ENCODE data around the gene DCAF15.

DCAF15 gene

DNA sequence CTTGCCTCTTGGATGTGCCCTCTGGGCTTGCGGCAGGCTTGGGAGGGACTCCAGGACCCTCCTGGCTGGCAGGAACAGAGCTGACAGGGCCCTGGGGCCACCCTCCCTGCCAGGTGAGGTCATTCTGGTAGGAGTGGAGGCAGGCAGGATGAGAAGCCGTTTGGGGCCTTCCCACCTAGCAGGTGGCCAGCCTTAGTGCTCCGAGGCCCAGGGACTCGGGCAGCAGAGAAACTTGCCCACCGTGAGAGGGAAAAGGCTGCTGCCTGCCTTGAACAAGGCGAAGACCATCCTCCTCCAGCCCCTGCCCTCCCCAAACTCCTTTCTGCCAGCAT is 45.3 kb downstream of the DCAF15 start:
- Histone ChIP-seq H3K4me3 (no peak overlapping the region), H3K9me3 (peaks cover 12% of the 10 kb centered on the region), H3K27ac (peak overlapping the region; percentile 26; the same call in 1 of the 2 replicates), H4K20me1 (no peaks in the 10 kb centered on the region), H3K4me1 (peaks cover 47% of the 10 kb centered on the region), H3K9ac (0 out of 2 replicates have a peak overlapping the region, but pooled peaks have one; percentile 15), H3K27me3 (no peaks in the 10 kb centered on the region), H3K36me3 (peaks cover 50% of the 10 kb centered on the region), H3K4me2 (no peak overlapping the region)
- no peak for TF ChIP-seq Cebpa-rat (IDR thresholded peaks at IDR 0.05)

DNA sequence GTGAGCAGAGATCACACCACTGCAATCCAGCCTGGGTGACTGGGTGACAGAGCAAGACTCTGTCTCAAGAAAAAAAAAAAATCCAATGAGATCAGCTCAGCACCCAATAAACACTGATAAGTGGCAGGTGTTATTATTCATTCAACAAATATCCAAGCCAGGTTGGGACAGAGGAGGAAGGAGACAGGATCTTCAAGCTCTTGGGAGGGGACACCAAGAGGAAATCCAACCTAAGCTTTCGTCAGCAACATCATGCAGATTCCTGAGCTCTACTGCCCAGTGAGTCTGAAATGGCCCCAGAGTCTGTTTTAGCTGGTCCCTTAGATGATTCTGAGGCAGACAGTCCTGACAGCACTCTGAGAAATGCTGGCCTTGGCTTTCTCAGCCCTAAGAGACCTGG is 46.1 kb downstream of the DCAF15 start:
- H3K9ac ChIP-seq: no peak overlapping the region
- no peak overlapping the region for H3K4me2 ChIP-seq
- peaks cover 41% of the 10 kb centered on the region for H3K36me3 ChIP-seq
- peaks cover 12% of the 10 kb centered on the region for H3K9me3 ChIP-seq
- no peaks in the 10 kb centered on the region for H3K27me3 ChIP-seq
- no peak overlapping the region for H3K4me3 ChIP-seq
- TF ChIP-seq Cebpa-rat (IDR thresholded peaks at IDR 0.05): no peak
- no peaks in the 10 kb centered on the region for H4K20me1 ChIP-seq
- H3K27ac ChIP-seq: no peak overlapping the region
- H3K4me1 ChIP-seq: peaks cover 55% of the 10 kb centered on the region

DNA sequence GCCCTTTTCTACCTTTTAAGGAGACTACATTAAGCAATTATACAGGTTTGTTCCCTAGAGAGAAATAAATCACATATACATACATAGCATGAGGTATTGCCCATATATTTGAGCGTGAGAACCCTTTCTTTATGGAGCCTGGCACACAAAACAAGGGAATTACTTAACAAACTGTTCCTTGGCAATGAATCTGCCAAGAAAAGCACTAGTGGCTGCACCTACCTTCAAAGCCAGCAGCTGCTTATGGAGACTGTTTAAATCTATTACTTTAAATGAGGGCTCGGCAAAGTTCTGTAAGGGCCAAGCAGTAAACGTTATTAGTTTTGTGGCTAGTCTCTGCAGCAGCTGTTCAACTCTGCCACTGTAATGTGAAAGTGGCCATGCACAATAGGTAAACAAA is 46.8 kb downstream of the DCAF15 start:
- no peak overlapping the region for H3K27ac ChIP-seq
- H3K4me3 ChIP-seq: no peak overlapping the region
- no peak for TF ChIP-seq Cebpa-rat (IDR thresholded peaks at IDR 0.05)
- H3K27me3 ChIP-seq: no peaks in the 10 kb centered on the region
- H3K9ac ChIP-seq: no peak overlapping the region
- H3K36me3 ChIP-seq: peaks cover 41% of the 10 kb centered on the region
- H3K9me3 ChIP-seq: peaks cover 12% of the 10 kb centered on the region
- H3K4me1 ChIP-seq: peaks cover 58% of the 10 kb centered on the region
- H4K20me1 ChIP-seq: no peaks in the 10 kb centered on the region
- no peak overlapping the region for H3K4me2 ChIP-seq

DNA sequence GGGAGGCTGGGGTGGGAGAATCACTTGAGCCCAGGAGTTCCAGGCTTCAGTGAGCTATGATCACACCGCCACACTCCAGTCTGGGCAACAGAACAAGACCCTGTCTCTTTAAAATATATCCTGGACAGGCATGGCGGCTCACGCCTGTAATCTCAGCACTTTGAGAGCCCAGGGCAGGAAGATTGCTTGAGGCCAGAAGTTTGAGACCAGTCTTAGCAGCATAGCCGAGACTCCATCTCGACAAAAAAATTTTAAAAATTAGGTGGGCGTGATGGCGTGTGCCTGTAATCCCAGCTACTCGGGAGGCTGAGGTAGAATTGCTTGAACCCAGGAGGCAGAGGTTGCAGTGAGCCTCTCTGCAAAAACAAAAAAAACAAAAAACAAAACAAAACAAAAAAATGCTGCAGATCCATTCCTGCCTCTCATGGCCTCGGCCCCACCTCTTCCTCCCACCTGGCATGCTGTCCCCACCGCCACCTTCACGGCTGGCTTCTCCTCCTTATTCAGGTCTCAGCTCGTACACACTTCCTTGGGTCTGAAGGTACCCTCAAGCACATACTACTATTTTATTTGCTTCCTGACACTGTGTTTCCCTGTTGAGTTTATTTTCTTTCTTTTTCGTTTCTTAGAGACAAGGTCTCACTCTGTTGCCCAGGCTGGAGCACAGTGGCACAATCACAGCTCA is 48.5 kb downstream of the DCAF15 start:
- Histone ChIP-seq H3K4me3 (no peak overlapping the region), H3K27me3 (no peaks in the 10 kb centered on the region), H3K4me1 (peaks cover 69% of the 10 kb centered on the region), H3K9ac (peak overlapping the region; percentile 70; the same call in 1 of the 2 replicates), H4K20me1 (no peaks in the 10 kb centered on the region), H3K27ac (peak overlapping the region; percentile 84), H3K36me3 (peaks cover 33% of the 10 kb centered on the region), H3K9me3 (peaks cover 12% of the 10 kb centered on the region), H3K4me2 (peak overlapping the region; percentile 89)
- no peak for TF ChIP-seq Cebpa-rat (IDR thresholded peaks at IDR 0.05)

DNA sequence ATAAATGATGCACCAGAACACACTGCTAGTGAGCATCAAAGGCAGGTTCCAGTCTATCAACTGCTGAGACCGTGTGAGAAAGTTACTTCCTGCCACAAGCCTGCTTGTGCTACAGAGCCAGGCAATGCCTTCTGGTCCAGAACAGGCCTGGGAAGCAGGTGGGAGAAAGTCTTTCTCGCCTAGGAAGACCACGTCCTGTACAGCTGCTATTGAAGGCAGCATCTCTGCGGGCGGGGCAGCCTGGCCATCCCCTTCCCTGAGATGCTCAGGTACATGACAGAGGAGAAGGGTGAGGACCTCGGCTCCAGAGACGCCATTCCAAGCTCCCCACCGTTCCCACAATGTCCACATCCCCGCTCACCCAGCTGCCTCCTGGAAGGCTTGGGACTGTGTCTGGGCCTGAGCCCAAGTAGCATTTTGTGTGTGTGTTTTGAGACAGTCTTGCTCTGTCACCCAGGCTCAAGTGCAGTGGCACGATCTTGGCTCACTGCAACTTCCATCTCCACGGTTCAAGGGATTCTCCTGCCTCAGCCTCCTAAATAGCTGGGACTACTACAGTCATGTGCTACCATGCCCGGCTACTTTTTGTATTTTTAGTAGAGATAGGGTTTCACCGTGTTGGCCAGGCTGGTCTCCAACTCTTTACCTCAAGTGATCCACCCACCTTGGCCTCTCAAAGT is 50.4 kb downstream of the DCAF15 start:
- no peak for TF ChIP-seq Cebpa-rat (IDR thresholded peaks at IDR 0.05)
- Histone ChIP-seq H3K27ac (peak overlapping the region; percentile 84), H3K9ac (peak overlapping the region; percentile 70), H3K36me3 (peaks cover 16% of the 10 kb centered on the region), H3K4me2 (peak overlapping the region; percentile 89), H3K9me3 (peaks cover 12% of the 10 kb centered on the region), H3K4me1 (peaks cover 69% of the 10 kb centered on the region), H4K20me1 (no peaks in the 10 kb centered on the region), H3K27me3 (no peaks in the 10 kb centered on the region), H3K4me3 (peak overlapping the region; percentile 26)

DNA sequence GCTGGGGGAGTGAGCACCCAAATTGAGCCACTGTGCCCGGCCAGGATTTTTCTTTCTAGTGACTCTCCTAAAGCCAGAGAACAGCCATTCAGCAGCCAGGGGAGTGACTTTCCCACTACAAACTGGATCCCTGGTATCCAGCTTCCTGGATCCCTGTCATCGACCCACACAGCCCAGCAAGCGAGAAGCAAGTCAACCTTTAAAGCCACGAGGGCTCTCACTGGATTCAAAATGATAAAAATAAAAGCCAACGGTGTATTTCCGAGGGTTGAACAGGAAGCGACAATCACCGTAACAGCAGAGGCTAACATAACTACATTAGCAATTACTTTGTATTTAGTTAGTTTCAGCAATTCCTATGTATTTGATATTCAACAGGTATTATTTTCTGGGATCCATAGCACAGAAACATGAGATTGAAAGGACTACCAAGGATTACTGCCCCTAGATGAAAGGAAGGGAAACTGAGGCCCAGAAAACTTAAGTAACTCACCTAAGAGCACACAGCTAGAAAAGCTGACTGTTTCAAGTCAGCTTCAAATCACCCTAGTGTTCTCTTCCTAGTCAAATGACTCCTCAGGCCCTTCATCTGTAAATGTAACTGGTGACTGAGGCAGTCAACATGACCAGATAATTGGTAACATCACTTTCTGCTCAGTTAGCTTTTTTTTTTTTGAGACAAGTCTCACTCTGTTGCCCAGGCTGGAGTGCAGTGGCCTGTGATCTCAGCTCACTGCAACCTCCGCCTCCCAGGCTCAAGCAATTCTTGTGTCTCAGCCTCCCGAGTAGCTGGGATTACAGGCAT is 51.1 kb downstream of the DCAF15 start:
- Histone ChIP-seq H4K20me1 (no peaks in the 10 kb centered on the region), H3K27me3 (no peaks in the 10 kb centered on the region), H3K27ac (peak overlapping the region; percentile 84), H3K9ac (peak overlapping the region; percentile 70), H3K4me2 (peak overlapping the region; percentile 89), H3K9me3 (peaks cover 12% of the 10 kb centered on the region), H3K4me3 (peak overlapping the region; percentile 26), H3K36me3 (peaks cover 12% of the 10 kb centered on the region; the same call in 1 of the 2 replicates), H3K4me1 (peaks cover 74% of the 10 kb centered on the region)
- TF ChIP-seq Cebpa-rat (IDR thresholded peaks at IDR 0.05): no peak

DNA sequence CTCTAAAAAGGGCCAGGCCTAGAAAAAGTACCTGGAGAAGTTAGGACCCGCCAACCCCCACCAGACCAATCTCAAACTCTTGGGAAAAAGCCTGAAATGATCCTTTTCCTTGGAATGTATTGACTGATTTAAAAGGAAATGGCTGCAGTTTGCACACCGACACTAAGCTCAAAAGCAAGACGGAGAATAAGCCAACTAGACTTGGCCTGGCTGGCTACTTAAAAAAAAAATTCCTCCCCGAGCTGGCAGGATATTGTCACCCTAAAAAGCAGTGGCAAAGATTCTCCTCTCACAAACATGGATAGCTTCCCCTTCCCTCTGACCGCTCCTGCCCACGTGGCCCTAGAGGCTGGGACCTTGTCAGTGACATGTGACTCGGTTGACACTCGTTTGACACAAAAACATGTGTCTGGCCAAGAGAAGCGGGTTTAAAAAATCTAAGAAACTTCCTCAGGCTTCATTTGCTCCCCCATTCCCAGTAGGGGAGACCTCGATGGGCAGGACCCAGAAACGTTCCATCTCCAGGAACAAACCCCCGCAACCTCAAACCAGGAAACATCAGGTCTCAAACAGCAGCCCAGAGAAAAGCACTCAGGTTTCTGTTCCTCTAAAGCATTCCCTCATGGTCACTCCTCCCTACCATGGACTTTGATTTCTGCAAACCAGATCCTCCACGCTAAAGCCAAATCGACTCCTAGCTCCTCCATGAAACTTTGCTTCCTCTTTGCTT is 52.5 kb downstream of the DCAF15 start:
- no peaks in the 10 kb centered on the region for H3K27me3 ChIP-seq
- no peaks in the 10 kb centered on the region for H4K20me1 ChIP-seq
- no peaks in the 10 kb centered on the region; the same call in 1 of the 2 replicates for H3K9me3 ChIP-seq
- H3K9ac ChIP-seq: peak overlapping the region; percentile 39; the same call in 1 of the 2 replicates
- peaks cover 75% of the 10 kb centered on the region for H3K4me1 ChIP-seq
- H3K27ac ChIP-seq: peak overlapping the region; percentile 84
- H3K36me3 ChIP-seq: peaks cover 3% of the 10 kb centered on the region; the same call in 1 of the 2 replicates
- TF ChIP-seq Cebpa-rat (IDR thresholded peaks at IDR 0.05): no peak
- peak overlapping the region; percentile 89 for H3K4me2 ChIP-seq
- H3K4me3 ChIP-seq: peak overlapping the region; percentile 88

DNA sequence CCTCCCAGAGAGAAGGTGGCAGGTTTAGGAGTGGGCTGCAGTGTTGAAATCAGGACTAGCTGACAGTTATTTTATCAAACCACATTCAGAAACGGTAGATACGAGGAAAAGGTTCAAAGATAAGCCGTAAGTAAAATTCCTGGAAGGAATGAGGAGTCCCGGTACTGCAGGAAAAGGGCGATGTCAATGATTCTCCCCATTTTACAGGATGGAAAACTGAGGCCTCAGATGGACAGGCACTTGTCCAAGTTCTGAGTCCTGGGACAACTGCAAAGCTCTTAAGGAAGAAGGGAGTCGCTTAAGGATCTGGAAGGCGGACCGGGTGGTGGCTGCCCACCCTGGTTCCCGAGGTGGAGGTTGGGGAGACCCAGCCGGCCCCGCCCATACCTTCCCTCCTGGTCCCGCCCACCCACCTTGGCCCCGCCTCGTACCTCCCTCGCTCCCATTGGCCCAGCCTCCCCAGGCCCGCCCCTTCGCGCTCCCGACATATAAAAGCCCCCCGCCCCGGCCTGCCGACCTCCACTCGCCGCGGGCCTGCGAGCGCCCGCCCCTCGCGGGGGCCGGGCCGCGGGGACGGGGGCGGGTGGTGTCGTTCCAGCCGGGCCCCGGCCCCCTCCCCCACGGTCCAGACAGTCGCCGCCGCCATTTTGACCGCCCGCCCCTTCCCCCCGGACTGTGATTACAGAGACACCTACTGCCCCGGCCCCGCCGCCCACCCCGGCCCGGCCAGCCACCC is 53.2 kb downstream of the DCAF15 start:
- Histone ChIP-seq H3K36me3 (no peaks in the 10 kb centered on the region), H3K27me3 (no peaks in the 10 kb centered on the region), H3K4me3 (peak overlapping the region; percentile 88)

More for the DNA sequence above, 53.2 kb downstream of the DCAF15 start:
- peak overlapping the region; percentile 84 for H3K27ac ChIP-seq
- no peak for TF ChIP-seq Cebpa-rat (IDR thresholded peaks at IDR 0.05)
- peaks cover 67% of the 10 kb centered on the region for H3K4me1 ChIP-seq
- peak overlapping the region; percentile 89 for H3K4me2 ChIP-seq
- no peaks in the 10 kb centered on the region for H3K9me3 ChIP-seq
- no peaks in the 10 kb centered on the region for H4K20me1 ChIP-seq
- peak overlapping the region; percentile 61; the same call in 1 of the 2 replicates for H3K9ac ChIP-seq

Measured in BLaER1 (cell line).